Osteocyte (in vitro differentiated cells): ENCODE results near the gene TNRC6B. TPM values are rescaled to one million over a fixed set of nuclear protein-coding genes. Genes with fewer than 3 reads are reported as not detected.

ENCODE experiments used
- DNase-seq: peaks from one replicate; pipeline ENCODE4 v3.0.0; 2021; ENCODE audit warnings: mixed read lengths; ENCODE audit not compliant: unreplicated experiment; ENCODE audit errors: extremely low spot score
- H3K27ac Mint-ChIP-seq: one replicate; pipeline ENCODE4 v1.8.0; 2021; ENCODE audit warnings: mild to moderate bottlenecking, mixed read lengths; ENCODE audit not compliant: unreplicated experiment
- H3K27me3 Mint-ChIP-seq: one replicate; pipeline ENCODE4 v1.8.0; 2021; ENCODE audit warnings: mixed read lengths; ENCODE audit not compliant: unreplicated experiment
- H3K36me3 Mint-ChIP-seq: one replicate; pipeline ENCODE4 v1.8.0; 2021; ENCODE audit warnings: mixed read lengths; ENCODE audit not compliant: unreplicated experiment
- H3K4me1 Mint-ChIP-seq: one replicate; pipeline ENCODE4 v1.8.0; 2021; ENCODE audit warnings: mixed read lengths; ENCODE audit not compliant: unreplicated experiment
- H3K4me3 Mint-ChIP-seq: one replicate; pipeline ENCODE4 v1.8.0; 2021; ENCODE audit warnings: mild to moderate bottlenecking, moderate library complexity, mixed read lengths; ENCODE audit not compliant: unreplicated experiment
- H3K9me3 Mint-ChIP-seq: one replicate; pipeline ENCODE4 v1.8.0; 2021; ENCODE audit warnings: mixed read lengths; ENCODE audit not compliant: unreplicated experiment
- total RNA-seq: library from RNA; stranded (reverse); gene quantifications from 2 replicates; pipeline ENCODE4 v1.2.1, GENCODE V29; 2021
- TF ChIP-seq, protein P1 (sequence below): fragments of 200-600 bp; sonication (generic); IDR thresholded peaks from 2 replicates; pipeline ENCODE4 v1.5.0; 2021; ENCODE audit warnings: antibody characterized with exemption, mild to moderate bottlenecking, moderate library complexity

TNRC6B gene
- total RNA-seq, 1 donor from 2014 or later = 47.4 TPM

DNA sequence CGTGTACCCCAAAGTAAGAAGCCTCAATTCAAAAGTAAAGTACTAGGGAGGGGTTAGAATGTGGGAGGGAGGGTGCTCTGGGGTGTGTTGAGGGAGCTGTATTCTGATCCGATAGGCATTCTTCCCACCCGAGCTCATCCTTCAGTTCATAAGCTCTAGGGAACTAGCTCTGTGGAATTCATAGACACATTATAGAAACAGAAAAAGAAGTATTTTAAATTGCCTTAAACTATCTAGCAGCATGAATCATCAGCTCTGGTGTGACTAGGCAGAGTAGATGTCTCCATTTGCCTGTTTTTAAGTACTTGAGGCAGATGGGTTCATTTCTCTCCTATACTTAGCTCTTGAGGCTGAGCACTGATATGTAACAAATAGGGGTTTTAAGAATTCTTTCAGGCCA is 185.3 kb downstream of the TNRC6B start:
- Mint-ChIP-seq H3K27me3 (no peaks in the 10 kb centered on the region), H3K4me3 (no peak overlapping the region), H3K36me3 (peaks cover 79% of the 10 kb centered on the region), H3K4me1 (no peaks in the 10 kb centered on the region), H3K27ac (no peak overlapping the region), H3K9me3 (no peaks in the 10 kb centered on the region)
- TF ChIP-seq, protein P1, sequence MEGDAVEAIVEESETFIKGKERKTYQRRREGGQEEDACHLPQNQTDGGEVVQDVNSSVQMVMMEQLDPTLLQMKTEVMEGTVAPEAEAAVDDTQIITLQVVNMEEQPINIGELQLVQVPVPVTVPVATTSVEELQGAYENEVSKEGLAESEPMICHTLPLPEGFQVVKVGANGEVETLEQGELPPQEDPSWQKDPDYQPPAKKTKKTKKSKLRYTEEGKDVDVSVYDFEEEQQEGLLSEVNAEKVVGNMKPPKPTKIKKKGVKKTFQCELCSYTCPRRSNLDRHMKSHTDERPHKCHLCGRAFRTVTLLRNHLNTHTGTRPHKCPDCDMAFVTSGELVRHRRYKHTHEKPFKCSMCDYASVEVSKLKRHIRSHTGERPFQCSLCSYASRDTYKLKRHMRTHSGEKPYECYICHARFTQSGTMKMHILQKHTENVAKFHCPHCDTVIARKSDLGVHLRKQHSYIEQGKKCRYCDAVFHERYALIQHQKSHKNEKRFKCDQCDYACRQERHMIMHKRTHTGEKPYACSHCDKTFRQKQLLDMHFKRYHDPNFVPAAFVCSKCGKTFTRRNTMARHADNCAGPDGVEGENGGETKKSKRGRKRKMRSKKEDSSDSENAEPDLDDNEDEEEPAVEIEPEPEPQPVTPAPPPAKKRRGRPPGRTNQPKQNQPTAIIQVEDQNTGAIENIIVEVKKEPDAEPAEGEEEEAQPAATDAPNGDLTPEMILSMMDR = no peak
- no peak for DNase-seq

DNA sequence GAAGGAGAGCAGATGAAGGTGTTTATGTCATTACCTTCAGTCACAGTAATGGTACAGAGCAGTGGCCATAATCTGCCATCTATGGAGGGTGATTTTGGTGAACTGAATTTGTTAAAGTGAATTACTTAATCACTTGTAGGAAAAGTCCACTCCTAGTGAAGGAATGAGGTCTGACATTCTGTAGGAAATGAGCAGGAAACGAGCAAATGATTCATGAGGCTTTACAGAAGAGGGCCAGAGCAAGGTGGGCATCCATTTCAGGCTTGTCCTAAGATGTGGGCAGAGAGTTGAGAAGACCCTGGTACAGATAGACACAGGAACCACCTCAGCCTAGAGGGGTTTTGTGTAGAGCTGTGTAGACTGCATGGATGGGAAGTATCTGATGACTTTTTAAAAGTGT is 186.7 kb downstream of the TNRC6B start:
- DNase-seq = no peak
- H3K9me3 Mint-ChIP-seq = no peaks in the 10 kb centered on the region
- TF ChIP-seq, protein P1 = no peak
- no peaks in the 10 kb centered on the region for H3K27me3 Mint-ChIP-seq
- no peak overlapping the region for H3K4me3 Mint-ChIP-seq
- H3K27ac Mint-ChIP-seq = no peak overlapping the region
- H3K36me3 Mint-ChIP-seq = peaks cover 73% of the 10 kb centered on the region
- no peaks in the 10 kb centered on the region for H3K4me1 Mint-ChIP-seq

DNA sequence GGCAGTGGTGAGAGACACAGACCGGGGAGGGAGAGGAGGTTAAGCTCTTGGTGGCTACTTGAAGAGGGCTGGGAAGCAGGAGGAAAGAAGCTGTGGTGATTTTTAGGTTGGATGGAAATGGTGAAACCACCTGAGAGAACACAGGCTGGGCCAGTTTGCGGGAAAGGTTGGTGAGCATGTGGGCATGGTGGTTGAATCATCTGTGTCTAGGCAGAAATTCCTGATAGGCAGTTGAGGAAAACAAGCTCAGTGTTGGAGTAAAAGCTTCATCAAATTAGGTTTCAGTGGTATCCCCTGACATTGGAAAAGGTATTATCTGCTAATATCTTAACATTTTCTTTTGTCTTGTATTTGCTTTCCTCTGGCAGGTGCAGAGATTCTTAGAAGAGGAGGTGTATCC is 188.3 kb downstream of the TNRC6B start:
- Mint-ChIP-seq H3K4me3 (no peak overlapping the region), H3K9me3 (no peaks in the 10 kb centered on the region), H3K27ac (no peak overlapping the region), H3K4me1 (no peaks in the 10 kb centered on the region), H3K36me3 (peaks cover 64% of the 10 kb centered on the region), H3K27me3 (no peaks in the 10 kb centered on the region)
- no peak for DNase-seq
- TF ChIP-seq, protein P1 = no peak

DNA sequence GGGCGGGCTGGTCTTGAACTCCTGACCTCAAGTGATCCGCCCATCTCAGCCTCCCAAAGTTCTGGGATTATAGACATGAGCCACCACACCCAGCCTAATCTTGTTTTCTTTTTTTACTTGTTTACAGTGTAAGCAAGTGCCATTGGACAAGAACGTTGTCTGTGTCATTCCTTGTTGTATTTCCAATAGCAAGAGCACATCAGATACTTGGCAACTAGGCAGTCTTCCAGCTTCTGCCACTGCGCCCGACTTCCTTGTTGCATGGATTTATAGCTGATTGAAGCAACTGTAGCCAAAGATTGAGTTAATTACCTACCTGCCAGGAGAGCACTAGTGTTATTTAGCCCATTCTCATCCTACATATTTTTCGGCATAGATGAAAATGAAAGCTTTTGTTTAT is 189.6 kb downstream of the TNRC6B start:
- no peak overlapping the region for H3K4me3 Mint-ChIP-seq
- no peaks in the 10 kb centered on the region for H3K27me3 Mint-ChIP-seq
- H3K36me3 Mint-ChIP-seq = peaks cover 52% of the 10 kb centered on the region
- TF ChIP-seq, protein P1 = no peak
- peaks cover 7% of the 10 kb centered on the region for H3K4me1 Mint-ChIP-seq
- H3K27ac Mint-ChIP-seq = no peak overlapping the region
- no peak for DNase-seq
- H3K9me3 Mint-ChIP-seq = no peaks in the 10 kb centered on the region

DNA sequence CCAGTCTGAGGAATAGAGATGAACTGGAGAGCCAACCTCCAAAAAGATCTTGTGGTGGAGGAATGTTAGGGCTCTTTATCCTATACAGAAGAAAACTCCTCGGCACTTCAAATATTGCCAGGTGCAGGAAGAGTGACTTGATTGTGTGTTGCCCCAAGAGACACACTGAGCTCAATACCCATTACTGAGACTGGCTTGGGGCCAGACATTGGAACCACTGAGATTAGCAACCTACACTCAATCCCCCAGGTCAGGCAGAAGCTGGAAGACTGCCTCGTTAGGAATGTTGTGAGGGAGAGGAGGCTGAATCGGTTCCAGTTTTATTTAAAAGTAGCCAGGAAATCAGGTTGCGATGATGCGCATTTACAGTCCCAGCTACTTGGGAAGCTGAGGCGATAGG is 190.3 kb downstream of the TNRC6B start:
- Mint-ChIP-seq H3K36me3 (peaks cover 45% of the 10 kb centered on the region), H3K27ac (no peak overlapping the region), H3K4me1 (peaks cover 11% of the 10 kb centered on the region), H3K4me3 (no peak overlapping the region), H3K9me3 (no peaks in the 10 kb centered on the region), H3K27me3 (no peaks in the 10 kb centered on the region)
- DNase-seq = no peak
- TF ChIP-seq, protein P1 = no peak
